RPMI8226 (cell line): ENCODE measurements around the gene PLCB1.
"Not testable (repeated sequence)": the region's sequence is repeated elsewhere in the genome, so short reads cannot be mapped to it uniquely, and the experiment has no call there.

Experiments
- DNase-seq: peaks from one replicate; pipeline ENCODE4 v3.0.0-alpha.2; 2015

Gene PLCB1

GRCh38 chr20:8635048-8635572 is 503.0 kb downstream of the PLCB1 start:
- no peak for DNase-seq

- no peak for DNase-seq
These were observed 503.8 kb downstream of the PLCB1 start for GRCh38 chr20:8635837-8636236.

DNA sequence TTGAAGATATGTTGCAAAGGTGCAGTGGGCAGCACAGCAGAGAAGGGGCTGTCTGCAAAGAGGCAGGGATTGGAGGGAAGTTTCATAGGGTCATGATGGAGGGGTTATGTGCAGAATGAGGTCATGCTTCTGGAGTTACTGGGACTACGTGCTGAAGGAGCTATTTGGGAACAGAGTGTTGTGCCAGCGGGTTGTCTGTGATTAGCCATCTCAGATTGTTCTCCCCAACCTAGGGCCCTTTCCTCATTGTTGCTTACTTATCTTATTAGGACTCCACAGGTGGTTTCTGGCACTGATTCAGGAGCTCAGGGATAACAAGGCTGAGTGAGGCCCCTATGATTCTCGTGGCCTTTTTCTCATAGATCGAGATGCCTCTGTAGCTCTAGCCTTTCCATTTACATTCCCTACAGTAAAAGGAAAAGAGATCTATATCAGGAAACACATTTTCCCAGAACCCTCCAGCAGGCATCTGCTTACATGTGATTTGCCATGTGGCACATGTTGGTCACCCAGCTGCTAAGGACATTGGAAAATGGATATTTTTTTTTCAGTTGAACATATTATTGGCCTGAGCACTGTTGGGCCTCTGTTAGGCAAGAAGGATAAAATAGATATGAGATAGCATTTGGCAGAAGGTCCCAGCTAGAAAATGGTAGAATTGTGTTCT is 507.2 kb downstream of the PLCB1 start:
- no peak for DNase-seq

DNA sequence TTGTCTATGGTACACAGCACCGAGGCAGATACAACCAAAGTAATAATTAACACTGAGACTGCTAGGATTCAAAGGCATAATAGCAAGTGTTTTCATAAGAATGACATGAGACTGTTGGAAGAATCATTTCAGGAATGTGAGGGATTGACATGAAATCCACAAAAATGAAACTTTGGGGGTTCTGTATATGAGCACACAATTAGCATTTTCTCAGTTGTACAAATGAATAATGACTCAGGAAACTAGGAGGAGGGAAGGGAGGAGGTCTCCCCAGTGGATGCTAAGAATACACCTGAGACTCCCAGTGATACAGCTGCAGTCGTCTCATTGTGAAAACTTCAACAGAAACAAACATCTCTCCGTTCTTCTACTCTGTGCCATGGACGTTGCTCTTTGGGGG is 508.4 kb downstream of the PLCB1 start:
- no peak for DNase-seq

GRCh38 chr20:8642247-8642646 is 510.2 kb downstream of the PLCB1 start:
- no peak for DNase-seq

DNA sequence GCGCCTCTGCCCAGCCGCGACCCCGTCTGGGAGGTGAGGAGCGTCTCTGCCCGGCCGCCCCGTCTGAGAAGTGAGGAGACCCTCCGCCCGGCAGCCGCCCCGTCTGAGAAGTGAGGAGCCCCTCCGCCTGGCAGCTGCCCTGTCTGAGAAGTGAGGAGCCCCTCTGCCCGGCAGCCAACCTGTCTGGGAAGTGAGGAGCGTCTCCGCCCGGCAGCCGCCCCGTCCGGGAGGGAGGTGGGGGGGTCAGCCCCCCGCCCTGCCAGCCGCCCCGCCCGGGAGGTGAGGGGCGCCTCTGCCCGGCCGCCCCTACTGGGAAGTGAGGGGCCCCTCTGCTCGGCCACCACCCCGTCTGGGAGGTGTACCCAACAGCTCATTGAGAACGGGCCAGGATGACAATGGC is 512.4 kb downstream of the PLCB1 start:
- DNase-seq = not testable (repeated sequence)

DNA sequence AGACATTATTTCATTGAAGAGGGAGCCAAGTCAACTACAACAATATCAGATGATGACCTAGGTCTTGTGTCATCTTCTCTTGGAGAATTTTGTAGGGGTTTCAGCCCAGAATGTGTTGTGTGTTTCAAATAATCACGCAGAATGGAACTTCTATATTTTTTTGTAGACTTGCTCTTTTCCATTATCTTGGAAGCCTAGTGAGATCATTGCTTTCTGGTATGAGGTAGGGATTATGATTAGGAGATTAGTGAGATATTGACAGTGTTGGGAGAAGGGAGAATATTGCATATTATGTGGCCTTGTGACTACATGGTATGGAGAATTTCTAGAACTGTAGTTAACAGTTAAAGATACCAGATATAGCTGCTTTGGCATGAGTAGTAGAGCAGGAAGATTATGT is 513.3 kb downstream of the PLCB1 start:
- no peak for DNase-seq

GRCh38 chr20:8646033-8646441 is 514.0 kb downstream of the PLCB1 start:
- peak; percentile 28 for DNase-seq

DNA sequence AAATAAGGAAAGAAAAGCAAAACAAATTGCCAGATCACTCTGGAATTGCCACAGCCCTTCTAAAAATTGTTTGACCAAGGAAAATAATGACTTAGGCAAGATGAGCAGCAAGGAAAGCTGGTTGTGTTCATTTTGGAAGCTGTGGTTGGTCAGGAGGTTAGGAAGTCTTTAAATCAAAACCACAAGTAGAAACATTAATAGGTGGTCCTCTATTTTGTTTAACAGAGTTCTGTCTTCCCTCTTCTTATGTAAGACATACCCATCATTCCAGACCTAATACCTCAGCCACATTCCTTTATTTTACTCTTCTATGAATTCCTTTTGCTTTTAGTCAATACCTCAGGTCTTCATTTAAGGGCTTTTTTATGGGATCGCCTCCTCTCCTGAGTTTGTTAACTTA is 514.6 kb downstream of the PLCB1 start:
- no peak for DNase-seq

GRCh38 chr20:8647961-8648441 is 515.9 kb downstream of the PLCB1 start:
- no peak for DNase-seq

DNA sequence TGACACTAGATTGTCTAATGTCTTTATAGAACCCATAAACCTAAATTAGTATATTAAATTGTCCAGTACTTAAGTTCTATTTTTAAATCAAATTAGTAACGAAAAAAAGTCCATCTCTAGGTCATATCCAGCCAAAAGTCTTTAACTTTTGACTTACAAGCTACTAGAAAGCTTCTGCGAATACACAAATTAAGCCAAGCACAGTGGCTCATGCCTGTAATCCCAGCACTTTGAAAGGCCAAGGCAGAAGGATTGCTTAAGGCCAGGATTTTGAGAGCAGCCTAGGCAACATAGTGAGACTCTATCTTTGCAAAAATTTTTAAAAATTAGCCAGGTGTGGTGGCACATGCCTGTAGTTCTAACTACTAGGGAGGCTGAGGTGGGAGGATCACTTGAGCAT is 516.4 kb downstream of the PLCB1 start:
- DNase-seq = no peak

DNA sequence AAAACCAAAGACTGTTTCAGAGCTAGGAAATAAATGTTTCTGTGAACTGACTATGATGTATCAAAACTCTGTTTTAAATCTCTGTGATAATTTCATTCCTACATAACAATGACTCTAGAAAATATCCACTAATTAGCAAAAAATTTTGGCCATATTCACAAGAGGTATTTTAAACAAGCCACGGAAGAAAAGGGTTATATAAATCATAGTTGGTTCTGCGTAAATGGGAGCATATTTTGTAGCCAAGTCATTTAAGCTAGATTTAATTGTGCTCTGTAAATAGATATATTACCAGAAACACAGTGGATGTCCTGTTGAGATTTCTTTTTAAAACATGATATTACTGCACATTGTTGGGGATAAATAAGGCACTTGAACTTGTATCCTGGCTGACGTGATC is 520.3 kb downstream of the PLCB1 start:
- no peak for DNase-seq

DNA sequence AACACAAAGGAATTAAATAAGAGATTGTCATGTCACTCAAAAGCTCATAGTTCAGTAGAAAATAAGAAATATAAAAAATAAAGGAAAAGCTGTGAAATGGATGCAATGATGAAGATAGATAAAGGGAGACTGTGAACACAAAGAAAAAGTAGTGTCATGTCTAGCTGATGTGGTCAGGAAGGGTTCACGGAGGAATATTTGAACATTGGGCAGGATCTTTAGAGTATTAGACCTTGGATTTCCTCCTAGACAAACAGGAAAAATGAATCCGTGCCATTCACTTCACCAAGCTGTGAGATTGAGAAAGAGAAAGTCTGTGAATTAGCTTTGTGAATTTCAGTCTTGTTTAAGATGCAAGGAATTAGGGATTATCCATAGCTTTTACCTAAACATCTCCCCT is 522.4 kb downstream of the PLCB1 start:
- no peak for DNase-seq

- DNase-seq = no peak
These were observed 524.3 kb downstream of the PLCB1 start for GRCh38 chr20:8656335-8656734.

GRCh38 chr20:8657664-8658063 is 525.6 kb downstream of the PLCB1 start:
- no peak for DNase-seq

- no peak for DNase-seq
These were observed 526.0 kb downstream of the PLCB1 start for GRCh38 chr20:8658103-8658502.

GRCh38 chr20:8661229-8661952 is 529.3 kb downstream of the PLCB1 start:
- no peak for DNase-seq

GRCh38 chr20:8662433-8662954 is 530.4 kb downstream of the PLCB1 start:
- no peak for DNase-seq

DNA sequence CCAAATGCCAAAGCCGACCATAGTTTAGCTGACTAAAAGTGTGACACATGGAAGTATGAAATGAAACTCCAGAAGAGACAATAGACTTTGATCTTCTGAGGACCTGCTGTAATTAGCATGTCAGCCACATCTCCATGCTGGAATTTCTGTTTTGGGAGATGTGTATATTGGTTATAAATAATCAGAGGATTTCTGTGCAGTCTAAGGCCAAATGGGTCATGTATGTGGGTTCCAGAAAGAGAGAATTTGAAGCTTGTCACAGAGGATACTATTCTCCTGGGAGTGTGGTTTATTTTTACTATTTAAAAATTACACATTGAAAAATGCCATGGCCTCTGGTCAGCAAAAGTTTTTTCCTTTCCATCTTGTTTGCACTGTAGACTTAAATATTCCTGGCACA is 531.4 kb downstream of the PLCB1 start:
- no peak for DNase-seq

GRCh38 chr20:8664778-8665177 is 532.7 kb downstream of the PLCB1 start:
- no peak for DNase-seq

GRCh38 chr20:8667306-8667705 is 535.2 kb downstream of the PLCB1 start:
- DNase-seq = no peak

DNA sequence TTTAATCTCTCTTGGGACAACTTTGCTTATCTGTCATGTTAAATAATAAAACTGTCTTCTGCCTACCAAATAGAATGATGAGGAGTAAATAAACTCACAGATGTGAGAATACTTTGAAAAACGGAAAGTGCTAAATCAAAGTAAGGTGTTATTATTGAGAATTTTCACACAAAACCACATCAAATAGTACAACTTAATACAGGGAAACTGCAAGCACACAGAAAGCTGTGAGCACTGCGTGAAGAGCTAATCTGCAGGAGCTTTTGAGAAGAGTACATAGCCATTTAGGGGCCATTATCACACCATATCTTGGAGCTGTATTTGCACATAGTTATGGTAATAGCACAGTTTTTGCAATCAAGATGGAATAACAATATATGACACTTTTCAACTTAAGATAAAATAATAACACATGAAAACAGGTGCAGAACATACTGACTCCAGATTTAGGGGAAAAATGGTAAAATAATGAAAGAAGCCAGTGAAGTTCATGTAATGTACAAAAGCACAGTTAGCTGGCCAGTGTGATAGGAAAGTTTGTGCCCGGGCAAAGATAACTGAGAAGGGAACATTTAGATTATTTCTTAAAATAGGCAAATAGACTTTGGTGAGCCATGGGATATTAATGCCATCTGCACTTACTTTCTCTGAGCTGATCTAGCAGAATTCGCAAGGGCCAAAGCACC is 538.3 kb downstream of the PLCB1 start:
- no peak for DNase-seq

GRCh38 chr20:8670893-8671215 is 538.8 kb downstream of the PLCB1 start:
- no peak for DNase-seq
